Mammary epithelial cell (primary cell): Measurements from ENCODE around the gene KLC4.

Source experiments
- CTCF ChIP-seq, 2 donors: IDR thresholded peaks in 1 of 2; conservative IDR thresholded peaks in 1 of 2; 2 replicates each; pipeline ENCODE4 v1.5.1; 2011 to 2012; ENCODE audit warnings: inconsistent platforms in 2 of 2, low read length in 2 of 2, mild to moderate bottlenecking in 2 of 2, control low read depth in 1 of 2, low read depth in 1 of 2; ENCODE audit not compliant: insufficient read depth in 1 of 2; ENCODE audit errors: extremely low read depth in 1 of 2
- EZH2 ChIP-seq: IDR thresholded peaks from 2 replicates; pipeline ENCODE4 v1.6.1; 2012; ENCODE audit warnings: low read length, inconsistent platforms, borderline replicate concordance

- TF ChIP-seq CTCF (conservative IDR thresholded peaks at IDR 0.05 in 1 of 2, IDR thresholded peaks at IDR 0.05 in 1 of 2; ENCODE audit: extremely low read depth in 1 of 2, insufficient read depth in 1 of 2, low read depth in 1 of 2, low read length in 2 of 2) (no peak), EZH2 (no peak)
Observed at GRCh38 chr6:43077333-43077809, 17.9 kb downstream of the KLC4 start.
